ENCODE measurements around the gene FUT3. TPM values are rescaled to one million over a fixed set of nuclear protein-coding genes. Genes with fewer than 3 reads are reported as not detected.
"Not testable (repeated sequence)": the region's sequence is repeated elsewhere in the genome, so short reads cannot be mapped to it uniquely, and the experiment has no call there.

FUT3 gene
- total and polyA plus RNA-seq, 12 donors = 0.14 to 0.20 (median 0.16) TPM; not detected in 8

GRCh38 chr19:5883157-5883873 lies 32.1 kb upstream of the FUT3 start:
- H3K36me3 ChIP-seq (replicated peaks in 1 of 2); intact Hi-C loops (cut with DNase I); H3K9me3 ChIP-seq (replicated peaks in 1 of 3); H3K27me3 ChIP-seq; H3K27ac ChIP-seq; H3K4me3 ChIP-seq: not testable (repeated sequence)
- WGBS, 4 donors = 63 to 75% (median 72%) methylated on average over 11 to 13 of the region's 13 CpGs
- H3K4me1 ChIP-seq (replicated peaks in 1 of 2) = peaks cover 5 to 11% of the 10 kb centered on the region in 2 donors
- DNase-seq = peak in 1 of 7 donors; percentile 37

- peaks cover 5 to 11% of the 10 kb centered on the region in 2 donors for H3K4me1 ChIP-seq (replicated peaks in 1 of 2)
Observed at GRCh38 chr19:5882421-5882968, 31.2 kb upstream of the FUT3 start.

GRCh38 chr19:5881543-5882299 lies 30.5 kb upstream of the FUT3 start:
- Histone ChIP-seq H3K27ac (no peak overlapping the region), H3K4me1 (replicated peaks in 1 of 2) (peaks cover 5 to 11% of the 10 kb centered on the region in 2 donors), H3K27me3 (no peaks in the 10 kb centered on the region), H3K36me3 (replicated peaks in 1 of 2) (no peaks in the 10 kb centered on the region), H3K9me3 (replicated peaks in 1 of 3) (no peaks in the 10 kb centered on the region), H3K4me3 (no peak overlapping the region)
- intact Hi-C loops (cut with DNase I) = no loop called here
- no peak for TF ChIP-seq CTCF (IDR thresholded peaks at IDR 0.05)
- no peak for TF ChIP-seq POLR2A (IDR thresholded peaks at IDR 0.05)
- WGBS, 4 donors = 60 to 65% (median 63%) methylated on average over 12 to 19 of the region's 19 CpGs
- no peak for DNase-seq

More at GRCh38 chr19:5882421-5882968, 31.2 kb upstream of the FUT3 start:
- Histone ChIP-seq H3K36me3 (replicated peaks in 1 of 2) (no peaks in the 10 kb centered on the region), H3K9me3 (replicated peaks in 1 of 3) (no peaks in the 10 kb centered on the region), H3K27ac (no peak overlapping the region), H3K27me3 (no peaks in the 10 kb centered on the region), H3K4me3 (no peak overlapping the region)
- intact Hi-C loops (cut with DNase I) = no loop called here
- TF ChIP-seq CTCF (IDR thresholded peaks at IDR 0.05) (no peak), POLR2A (IDR thresholded peaks at IDR 0.05) (no peak)
- no peak for DNase-seq
- WGBS, 4 donors = 58 to 67% (median 62%) methylated on average over 7 to 9 of the region's 9 CpGs

- Histone ChIP-seq H3K36me3 (replicated peaks in 1 of 2) (no peaks in the 10 kb centered on the region), H3K9me3 (replicated peaks in 1 of 3) (no peaks in the 10 kb centered on the region), H3K4me1 (replicated peaks in 1 of 2) (peaks cover 5 to 11% of the 10 kb centered on the region in 2 donors), H3K27ac (no peak overlapping the region), H3K27me3 (no peaks in the 10 kb centered on the region), H3K4me3 (no peak overlapping the region)
- intact Hi-C loops (cut with DNase I) = no loop called here
- peak in 5 of 7 donors; percentile 61 to 78 (median 73) for DNase-seq
- 10 to 21% (median 17%) methylated on average over 9 to 15 of the region's 15 CpGs for WGBS, 4 donors
- no peak for TF ChIP-seq CTCF (IDR thresholded peaks at IDR 0.05)
- no peak for TF ChIP-seq POLR2A (IDR thresholded peaks at IDR 0.05)
Observed at GRCh38 chr19:5880604-5881078, 29.4 kb upstream of the FUT3 start.

Data from adrenal gland (tissue), 12 donors.